Gastroesophageal sphincter (tissue), 4 donors: ENCODE results near the gene ZNF446. TPM values are rescaled to one million over a fixed set of nuclear protein-coding genes. Genes with fewer than 3 reads are reported as not detected.

Source experiments
- ATAC-seq: fragments of 150-250 bp; one replicate; pipeline ENCODE4 v1.9.1; 2016; ENCODE audit warnings: mild to moderate bottlenecking, moderate library complexity
- H3K27ac ChIP-seq, 4 donors: fragments of 200-600 bp; sonication (generic) in 3 of 4; 1 replicate in 3 of 4; 2 replicates in 1 of 4; pipeline ENCODE4 v1.5.1; 2016 to 2019
- H3K27me3 ChIP-seq: fragments of 200-600 bp; sonication (generic); one replicate; pipeline ENCODE4 v1.5.1; 2019
- H3K36me3 ChIP-seq, 2 donors: fragments of 200-600 bp; sonication (generic); one replicate each; pipeline ENCODE4 v1.5.1; 2019; ENCODE audit warnings: control low read depth in 1 of 2
- H3K4me1 ChIP-seq, 3 donors: fragments of 200-600 bp; sonication (generic); 1 replicate in 2 of 3; 2 replicates in 1 of 3; pipeline ENCODE4 v1.5.1; 2016 to 2019; ENCODE audit warnings: control low read depth in 2 of 3
- H3K4me3 ChIP-seq, 2 donors: fragments of 200-600 bp; sonication (generic); one replicate each; pipeline ENCODE4 v1.5.1; 2019; ENCODE audit warnings: mild to moderate bottlenecking in 1 of 2, moderate library complexity in 1 of 2
- H3K9me3 ChIP-seq, 3 donors: fragments of 200-600 bp; sonication (generic); one replicate each; pipeline ENCODE4 v1.5.1; 2017 to 2019; ENCODE audit warnings: control low read depth in 2 of 3
- EP300 ChIP-seq: sonication (generic); formaldehyde crosslinking; IDR thresholded peaks from one replicate; pipeline ENCODE4 v1.6.1; 2017; ENCODE audit warnings: antibody characterized with exemption, mild to moderate bottlenecking
- POLR2A ChIP-seq, 2 donors: fragments of 450-650 bp; IDR thresholded peaks; one replicate each; pipeline ENCODE4 v1.6.1; 2017; ENCODE audit warnings: antibody characterized with exemption in 2 of 2, mild to moderate bottlenecking in 2 of 2, moderate library complexity in 1 of 2
- POLR2AphosphoS5 ChIP-seq: sonication (generic); formaldehyde crosslinking; IDR thresholded peaks from one replicate; pipeline ENCODE4 v1.6.1; 2017; ENCODE audit warnings: antibody characterized with exemption
- WGBS, 2 donors: methylation state at CpG; one replicate each; pipeline ENCODE4 v1.1.5; 2018; ENCODE audit warnings: low coverage in 1 of 2; 5-methylcytosine and 5-hydroxymethylcytosine counted together
- total RNA-seq, 4 donors: library from RNA; depleted of rRNA; stranded (reverse); fragments of >200 nt; gene quantifications; one replicate each; pipeline ENCODE4 v1.1.0, GENCODE V29; 2016
- TF ChIP-seq, protein P1 (sequence below), 4 experiments: fragments of 200-600 bp in 2 of 4; fragments of 450-650 bp in 2 of 4; sonication (generic) in 1 of 4; IDR thresholded peaks; one replicate each; pipeline ENCODE4 v1.5.1; 2017 to 2019; ENCODE audit warnings: antibody characterized with exemption in 4 of 4, mild to moderate bottlenecking in 2 of 4, moderate library complexity in 2 of 4

ZNF446 gene
- total RNA-seq, 4 donors from 2014 or later = 11.2 to 25.4 (median 17.5) TPM

DNA sequence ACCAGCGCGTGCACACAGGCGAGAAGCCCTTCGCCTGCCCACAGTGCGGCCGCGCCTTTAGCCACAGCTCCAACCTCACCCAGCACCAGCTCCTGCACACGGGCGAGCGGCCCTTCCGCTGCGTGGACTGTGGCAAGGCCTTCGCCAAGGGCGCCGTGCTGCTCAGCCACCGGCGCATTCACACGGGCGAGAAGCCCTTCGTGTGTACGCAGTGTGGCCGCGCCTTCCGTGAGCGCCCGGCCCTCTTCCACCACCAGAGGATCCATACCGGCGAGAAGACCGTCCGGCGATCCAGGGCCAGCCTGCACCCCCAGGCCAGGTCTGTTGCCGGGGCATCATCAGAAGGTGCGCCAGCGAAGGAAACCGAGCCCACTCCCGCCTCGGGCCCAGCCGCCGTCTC lies 4.4 kb upstream of the ZNF446 start:
- no CpG with 5 or more reads among the region's 39 CpGs for WGBS, 2 donors

DNA sequence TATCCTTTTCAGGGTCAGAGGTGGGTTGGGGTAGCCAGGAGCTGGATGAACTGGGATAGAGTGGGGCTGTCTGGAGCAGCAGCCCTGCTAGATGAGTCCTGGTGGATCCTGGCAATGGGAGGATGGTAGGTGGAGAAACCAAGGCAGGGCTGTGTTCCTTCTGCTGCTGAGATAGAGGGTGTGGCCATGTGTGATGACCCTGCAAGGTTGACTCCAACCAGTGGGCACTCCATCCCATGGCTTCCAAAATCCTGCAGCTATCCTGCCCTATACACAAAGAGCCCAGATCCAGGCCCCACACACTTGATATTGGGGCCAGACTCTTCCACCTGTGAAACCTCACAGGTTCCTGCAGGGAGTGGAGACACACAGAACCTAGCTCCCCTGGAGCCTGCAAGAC lies 2.4 kb upstream of the ZNF446 start:
- Histone ChIP-seq H3K27me3 (no peaks in the 10 kb centered on the region), H3K36me3 (peaks cover 0 to 64% of the 10 kb centered on the region in 2 donors), H3K4me3 (no peak overlapping the region), H3K4me1 (peaks cover 0 to 32% (median 12%) of the 10 kb centered on the region in 3 donors), H3K9me3 (no peaks in the 10 kb centered on the region), H3K27ac (no peak overlapping the region)
- TF ChIP-seq POLR2A (IDR thresholded peaks at IDR 0.05) (no peak), EP300 (no peak), POLR2AphosphoS5 (no peak)
- TF ChIP-seq, protein P1, sequence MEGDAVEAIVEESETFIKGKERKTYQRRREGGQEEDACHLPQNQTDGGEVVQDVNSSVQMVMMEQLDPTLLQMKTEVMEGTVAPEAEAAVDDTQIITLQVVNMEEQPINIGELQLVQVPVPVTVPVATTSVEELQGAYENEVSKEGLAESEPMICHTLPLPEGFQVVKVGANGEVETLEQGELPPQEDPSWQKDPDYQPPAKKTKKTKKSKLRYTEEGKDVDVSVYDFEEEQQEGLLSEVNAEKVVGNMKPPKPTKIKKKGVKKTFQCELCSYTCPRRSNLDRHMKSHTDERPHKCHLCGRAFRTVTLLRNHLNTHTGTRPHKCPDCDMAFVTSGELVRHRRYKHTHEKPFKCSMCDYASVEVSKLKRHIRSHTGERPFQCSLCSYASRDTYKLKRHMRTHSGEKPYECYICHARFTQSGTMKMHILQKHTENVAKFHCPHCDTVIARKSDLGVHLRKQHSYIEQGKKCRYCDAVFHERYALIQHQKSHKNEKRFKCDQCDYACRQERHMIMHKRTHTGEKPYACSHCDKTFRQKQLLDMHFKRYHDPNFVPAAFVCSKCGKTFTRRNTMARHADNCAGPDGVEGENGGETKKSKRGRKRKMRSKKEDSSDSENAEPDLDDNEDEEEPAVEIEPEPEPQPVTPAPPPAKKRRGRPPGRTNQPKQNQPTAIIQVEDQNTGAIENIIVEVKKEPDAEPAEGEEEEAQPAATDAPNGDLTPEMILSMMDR (IDR thresholded peaks at IDR 0.05) = no peak
- ATAC-seq = no peak

More for the DNA sequence above, 4.4 kb upstream of the ZNF446 start:
- peaks cover 0 to 50% of the 10 kb centered on the region in 2 donors for H3K36me3 ChIP-seq
- H3K27ac ChIP-seq = no peak overlapping the region
- TF ChIP-seq, protein P1 (IDR thresholded peaks at IDR 0.05) = no peak
- no peak for TF ChIP-seq EP300
- no peak for TF ChIP-seq POLR2AphosphoS5
- no peak for TF ChIP-seq POLR2A (IDR thresholded peaks at IDR 0.05)
- no peak overlapping the region for H3K4me3 ChIP-seq
- H3K4me1 ChIP-seq = peaks cover 0 to 35% (median 9%) of the 10 kb centered on the region in 3 donors
- no peak for ATAC-seq
- no peaks in the 10 kb centered on the region for H3K9me3 ChIP-seq
- H3K27me3 ChIP-seq = no peaks in the 10 kb centered on the region

DNA sequence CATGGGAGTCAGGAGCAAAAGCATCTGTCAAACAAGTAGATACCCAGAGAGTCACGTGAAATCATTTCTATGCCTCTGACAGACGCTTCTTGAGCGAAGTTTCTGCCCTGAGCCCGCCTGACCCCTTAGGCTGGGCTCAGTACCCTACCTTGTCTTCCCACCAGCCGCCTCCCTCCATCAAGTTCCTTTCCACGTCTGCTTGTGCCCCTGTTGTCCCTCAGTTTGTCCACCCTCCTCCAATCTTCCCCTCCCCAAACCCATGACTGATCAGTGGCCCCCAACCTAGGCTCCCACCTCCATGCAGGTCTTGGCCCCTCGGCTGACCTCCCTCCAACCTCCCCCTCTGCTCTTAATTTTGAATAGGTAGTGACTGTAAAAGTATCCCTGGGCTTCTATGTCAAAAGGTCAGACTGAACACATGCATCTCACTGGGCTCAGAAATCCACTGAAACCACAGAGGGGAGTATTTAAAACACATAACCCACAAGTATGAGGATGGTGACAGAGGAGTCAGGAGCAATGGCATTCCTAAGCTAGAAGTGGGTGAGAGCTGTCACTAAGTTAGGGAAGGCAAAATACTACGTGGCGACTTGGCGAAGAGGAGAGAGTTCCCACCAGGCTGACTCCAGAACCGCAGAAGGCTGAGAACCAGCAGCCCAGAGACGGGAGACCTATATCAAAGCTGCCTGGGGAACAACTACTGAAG lies 1.7 kb upstream of the ZNF446 start:
- peak overlapping the region in 3 of 4 donors; percentile 87 to 94 (median 91) for H3K27ac ChIP-seq
- WGBS, 2 donors = 73 to 78% methylated on average over 11 to 12 of the region's 12 CpGs

DNA sequence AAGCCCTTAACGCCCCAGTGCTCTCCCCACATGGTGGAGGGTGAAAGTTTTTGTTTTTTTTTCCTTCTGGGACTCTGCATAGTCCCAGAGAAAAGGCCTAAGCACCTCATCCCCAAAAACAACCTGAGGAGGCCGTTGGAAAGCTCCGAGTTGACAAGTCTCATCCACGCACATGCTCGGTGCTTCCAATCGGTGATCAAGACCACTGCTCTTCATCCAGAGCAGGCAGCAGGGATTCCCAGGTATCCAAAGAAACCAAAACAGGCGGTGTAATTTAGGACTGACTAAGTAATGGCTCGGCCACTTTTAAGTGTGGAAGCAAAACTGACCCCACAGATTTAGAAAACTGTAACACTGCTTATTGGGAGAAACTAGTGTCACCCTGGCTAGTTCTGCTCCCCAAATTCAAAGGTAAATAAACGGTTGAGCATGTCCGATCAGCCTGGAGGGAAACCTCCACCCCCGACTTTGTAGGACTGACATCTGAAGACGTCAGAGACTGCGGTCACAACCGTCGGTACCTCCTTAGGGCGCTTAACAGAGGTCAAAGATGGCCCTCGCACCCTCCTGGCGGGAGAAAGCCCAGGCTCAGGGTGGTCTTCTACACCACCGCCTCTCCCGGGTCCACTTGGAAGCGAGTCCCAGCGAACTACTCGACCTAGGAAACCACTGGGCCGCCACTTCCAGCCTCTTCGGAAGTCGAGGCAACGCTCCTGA lies 997 bp upstream of the ZNF446 start:
- no peaks in the 10 kb centered on the region for H3K9me3 ChIP-seq
- no peaks in the 10 kb centered on the region for H3K27me3 ChIP-seq
- H3K4me1 ChIP-seq = peaks cover 0 to 27% (median 12%) of the 10 kb centered on the region in 3 donors
- H3K4me3 ChIP-seq = peak overlapping the region; percentile 59 to 71
- H3K36me3 ChIP-seq = peaks cover 0 to 67% of the 10 kb centered on the region in 2 donors
- peak overlapping the region; percentile 68 to 94 (median 89) for H3K27ac ChIP-seq
- 44 to 58% methylated on average over 5 to 7 of the region's 27 CpGs for WGBS, 2 donors
- ATAC-seq = no peak
- TF ChIP-seq POLR2AphosphoS5 (no peak), POLR2A (IDR thresholded peaks at IDR 0.05) (no peak)

More for the DNA sequence above, 1.7 kb upstream of the ZNF446 start:
- Histone ChIP-seq H3K4me1 (peaks cover 0 to 27% (median 12%) of the 10 kb centered on the region in 3 donors), H3K36me3 (peaks cover 0 to 67% of the 10 kb centered on the region in 2 donors), H3K9me3 (no peaks in the 10 kb centered on the region), H3K27me3 (no peaks in the 10 kb centered on the region), H3K4me3 (no peak overlapping the region)
- no peak for ATAC-seq
- TF ChIP-seq POLR2A (IDR thresholded peaks at IDR 0.05) (no peak), EP300 (no peak), POLR2AphosphoS5 (no peak)
- TF ChIP-seq, protein P1 (IDR thresholded peaks at IDR 0.05) = no peak

DNA sequence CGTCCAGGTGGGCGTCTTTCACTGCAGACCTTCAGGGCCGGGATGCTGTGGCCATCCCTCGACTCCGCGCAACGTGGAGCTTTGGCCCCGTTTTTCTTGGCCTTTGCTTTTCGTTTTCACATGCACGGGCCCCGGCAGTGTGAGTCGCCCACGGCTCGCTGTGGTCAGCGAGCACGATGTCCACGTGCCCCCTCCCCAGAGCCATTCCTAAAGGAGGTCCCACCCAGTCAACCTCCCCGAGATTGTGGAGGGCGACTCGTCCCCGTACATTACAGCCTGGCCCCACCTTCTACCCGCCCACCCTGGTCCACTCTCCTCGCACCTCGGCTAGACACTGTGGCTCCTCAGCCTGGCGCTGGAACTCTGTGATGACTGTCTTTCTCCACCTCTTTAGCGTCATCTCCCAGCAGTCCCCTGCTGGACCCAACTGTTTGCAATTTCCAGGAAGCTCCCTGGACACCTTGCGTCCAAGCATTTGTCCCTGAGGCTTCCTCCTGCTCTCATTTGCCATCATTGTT lies 405 bp downstream of the ZNF446 start:
- Histone ChIP-seq H3K4me3 (peak overlapping the region; percentile 59 to 71), H3K27ac (peak overlapping the region; percentile 68 to 94 (median 89)), H3K27me3 (no peaks in the 10 kb centered on the region), H3K9me3 (no peaks in the 10 kb centered on the region), H3K4me1 (peaks cover 0 to 27% (median 12%) of the 10 kb centered on the region in 3 donors), H3K36me3 (peaks cover 0 to 69% of the 10 kb centered on the region in 2 donors)
- 2 to 7% methylated on average over 5 to 10 of the region's 27 CpGs for WGBS, 2 donors
- peak; percentile 64 for TF ChIP-seq POLR2AphosphoS5
- TF ChIP-seq, protein P1 (IDR thresholded peaks at IDR 0.05) = no peak
- ATAC-seq = no peak
